H1 (cell line): ENCODE data around the gene SLC24A3. TPM values are rescaled to one million over a fixed set of nuclear protein-coding genes. Genes with fewer than 3 reads are reported as not detected.
"Not testable (repeated sequence)": the region's sequence is repeated elsewhere in the genome, so short reads cannot be mapped to it uniquely, and the experiment has no call there.

Source experiments
- CTCF ChIA-PET: fragments of 300-600 bp; sonication (Branson Sonifier 250); formaldehyde crosslinking; loops from one replicate; lab custom pipeline; 2021; ENCODE audit not compliant: partially characterized antibody; lab: Charles Lee
- POLR2A ChIA-PET: fragments of 300-600 bp; sonication (Branson Sonifier 250); formaldehyde crosslinking; loops from one replicate; lab custom pipeline; 2021; ENCODE audit warnings: inconsistent platforms; ENCODE audit not compliant: partially characterized antibody; lab: Charles Lee
- DNase-seq, 2 experiments: peaks; one replicate each; pipeline versions ENCODE4 v3.0.0 to v3.0.0-alpha.2; 2010 to 2022; ENCODE audit warnings: low spot score in 2 of 2, low read depth in 1 of 2, mixed read lengths in 1 of 2
- FAIRE-seq: peaks from 2 replicates; lab custom pipeline; 2011; peaks lifted over from hg19 to GRCh38; lab: Jason Lieb, UNC
- H2AFZ ChIP-seq: 2 replicates; pipeline ENCODE4 v1.8.1; 2012; ENCODE audit warnings: low read length, inconsistent platforms
- H2AK5ac ChIP-seq: 2 replicates; pipeline ENCODE4 v1.6.1; 2013; ENCODE audit warnings: low read depth, low read length
- H2BK120ac ChIP-seq: replicated peaks from 2 replicates; pipeline ENCODE3; 2013; ENCODE audit warnings: low read depth, low read length, inconsistent platforms
- H2BK12ac ChIP-seq: 2 replicates; pipeline ENCODE4 v1.6.1; 2013; ENCODE audit warnings: low read depth, low read length
- H2BK15ac ChIP-seq: 2 replicates; pipeline ENCODE4 v1.6.1; 2013; ENCODE audit warnings: low read length
- H2BK20ac ChIP-seq: 2 replicates; pipeline ENCODE4 v1.6.1; 2013; ENCODE audit warnings: low read length
- H2BK5ac ChIP-seq: 2 replicates; pipeline ENCODE4 v1.6.1; 2013; ENCODE audit warnings: low read depth, low read length
- H3K14ac ChIP-seq: 2 replicates; pipeline ENCODE4 v1.6.1; 2013; ENCODE audit warnings: inconsistent platforms; ENCODE audit not compliant: insufficient read length
- H3K18ac ChIP-seq: 2 replicates; pipeline ENCODE4 v1.6.1; 2013; ENCODE audit warnings: low read length; ENCODE audit errors: extremely low read depth
- H3K23ac ChIP-seq: 2 replicates; pipeline ENCODE4 v1.6.1; 2013; ENCODE audit warnings: inconsistent platforms; ENCODE audit not compliant: insufficient read length
- H3K23me2 ChIP-seq: 2 replicates; pipeline ENCODE4 v1.6.1; 2013; ENCODE audit warnings: low read depth, low read length
- H3K27ac ChIP-seq: 2 replicates; pipeline ENCODE4 v1.6.1; 2011; ENCODE audit warnings: low read depth, low read length, inconsistent platforms
- H3K27me3 ChIP-seq, 4 experiments: replicated peaks in 1 of 4; 1 replicate in 1 of 4; 2 replicates in 3 of 4; pipeline versions ENCODE4 v1.6.1 to v1.8.1; 2011 to 2013; ENCODE audit warnings: low read length in 3 of 4, mild to moderate bottlenecking in 3 of 4, inconsistent platforms in 2 of 4, mixed read lengths in 2 of 4, moderate library complexity in 1 of 4; ENCODE audit not compliant: control insufficient read depth in 3 of 4, insufficient read depth in 3 of 4; ENCODE audit errors: extremely low read depth in 1 of 4
- H3K36me3 ChIP-seq, 4 experiments: 2 replicates each; pipeline versions ENCODE4 v1.6.1 to v1.8.1; 2011 to 2013; ENCODE audit warnings: mild to moderate bottlenecking in 4 of 4, low read length in 3 of 4, moderate library complexity in 2 of 4, control low read depth in 1 of 4, inconsistent platforms in 1 of 4; ENCODE audit not compliant: insufficient read depth in 4 of 4, control insufficient read depth in 2 of 4
- H3K4ac ChIP-seq: replicated peaks from 2 replicates; pipeline ENCODE3; 2013; ENCODE audit warnings: low read length, low read depth, mixed read lengths, inconsistent platforms; ENCODE audit not compliant: insufficient read length
- H3K4me1 ChIP-seq, 4 experiments: replicated peaks in 1 of 4; 1 replicate in 1 of 4; 2 replicates in 3 of 4; pipeline versions ENCODE4 v1.6.1 to v1.8.1; 2011 to 2013; ENCODE audit warnings: low read length in 3 of 4, inconsistent platforms in 2 of 4, mixed read lengths in 1 of 4; ENCODE audit not compliant: insufficient read depth in 4 of 4, control insufficient read depth in 3 of 4
- H3K4me2 ChIP-seq, 2 experiments: 2 replicates each; pipeline versions ENCODE4 v1.6.1 to v1.8.1; 2011 to 2013; ENCODE audit warnings: low read depth in 2 of 2, low read length in 2 of 2, control low read depth in 1 of 2, inconsistent platforms in 1 of 2, mild to moderate bottlenecking in 1 of 2; ENCODE audit not compliant: insufficient read depth in 1 of 2
- H3K4me3 ChIP-seq, 4 experiments: fragments of 200-600, 300-600 bp in 1 of 4; sonication (generic), shearing (Covaris generic), sonication (Bioruptor Twin) in 1 of 4; 2 replicates each; pipeline versions ENCODE4 v1.5.1 to v1.8.1; 2011 to 2016; ENCODE audit warnings: low read length in 4 of 4, low read depth in 3 of 4, control low read depth in 2 of 4, inconsistent platforms in 2 of 4, mild to moderate bottlenecking in 2 of 4, mixed read lengths in 1 of 4, moderate library complexity in 1 of 4; ENCODE audit not compliant: insufficient read depth in 2 of 4; ENCODE audit errors: extremely low read depth in 1 of 4
- H3K56ac ChIP-seq: replicated peaks from 2 replicates; pipeline ENCODE3; 2013; ENCODE audit warnings: low read depth, mild to moderate bottlenecking, mixed read lengths, low read length, inconsistent platforms; ENCODE audit not compliant: insufficient read length
- H3K79me1 ChIP-seq: 2 replicates; pipeline ENCODE4 v1.6.1; 2013; ENCODE audit warnings: low read depth, low read length, control low read depth
- H3K79me2 ChIP-seq, 2 experiments: 2 replicates each; pipeline versions ENCODE4 v1.6.1 to v1.8.1; 2012 to 2013; ENCODE audit warnings: low read length in 2 of 2, mild to moderate bottlenecking in 2 of 2, inconsistent platforms in 1 of 2; ENCODE audit not compliant: insufficient read depth in 2 of 2, control insufficient read depth in 1 of 2
- H3K9ac ChIP-seq, 4 experiments: replicated peaks in 1 of 4; 1 replicate in 1 of 4; 2 replicates in 3 of 4; pipeline versions ENCODE4 v1.6.1 to v1.8.1; 2011 to 2013; ENCODE audit warnings: low read depth in 3 of 4, low read length in 3 of 4, control low read depth in 2 of 4, mild to moderate bottlenecking in 2 of 4, moderate library complexity in 2 of 4, inconsistent platforms in 1 of 4; ENCODE audit errors: extremely low read depth in 1 of 4
- H3K9me3 ChIP-seq, 2 experiments: 2 replicates each; pipeline versions ENCODE4 v1.6.1 to v1.8.1; 2012 to 2013; ENCODE audit warnings: mild to moderate bottlenecking in 2 of 2, moderate library complexity in 2 of 2, control low read depth in 1 of 2, inconsistent platforms in 1 of 2, low read depth in 1 of 2, low read length in 1 of 2, mixed read lengths in 1 of 2; ENCODE audit not compliant: insufficient read depth in 2 of 2
- H4K20me1 ChIP-seq, 2 experiments: replicated peaks in 1 of 2; 2 replicates each; pipeline versions ENCODE3 to v1.8.1; 2011 to 2013; ENCODE audit warnings: inconsistent platforms in 2 of 2, low read length in 2 of 2, mild to moderate bottlenecking in 1 of 2; ENCODE audit not compliant: insufficient read depth in 2 of 2, control insufficient read depth in 1 of 2
- H4K5ac ChIP-seq: 2 replicates; pipeline ENCODE4 v1.6.1; 2013; ENCODE audit warnings: low read length, low read depth, mixed read lengths, inconsistent platforms; ENCODE audit not compliant: insufficient read length
- H4K8ac ChIP-seq: 2 replicates; pipeline ENCODE4 v1.8.0; 2013; ENCODE audit warnings: mild to moderate bottlenecking, moderate library complexity, low read length, inconsistent platforms; ENCODE audit not compliant: insufficient read depth; ENCODE audit errors: extremely low read depth
- H4K91ac ChIP-seq: replicated peaks from 2 replicates; pipeline ENCODE3; 2013; ENCODE audit warnings: low read length, mixed read lengths, inconsistent platforms; ENCODE audit not compliant: insufficient read length
- WGBS, 2 experiments: shearing (Covaris generic) in 1 of 2; methylation state at CpG; one replicate each; pipeline versions ENCODE4 v1.1.6 to v1.1.7; 2013 to 2015; ENCODE audit warnings: low lambda C conversion rate in 2 of 2, mixed read lengths in 2 of 2, inconsistent platforms in 1 of 2, low coverage in 1 of 2, missing lambda C conversion rate in 1 of 2; ENCODE audit not compliant: insufficient replicate concordance in 2 of 2, insufficient coverage in 1 of 2, insufficient read length in 1 of 2; ENCODE audit errors: extremely low coverage in 1 of 2, missing lambda C conversion rate in 1 of 2; 5-methylcytosine and 5-hydroxymethylcytosine counted together
- polyA plus RNA-seq, 7 experiments: library from polyadenylated mRNA; depleted of rRNA in 3 of 7; stranded (reverse) in 5 of 7; unstranded in 2 of 7; fragments of >200 nt in 5 of 7; fragments of 200-250 nt in 2 of 7; gene quantifications; 1 replicate in 5 of 7; 2 replicates in 1 of 7; 4 replicates in 1 of 7; pipeline versions ENCODE4 v1.2.1 to v1.2.3, GENCODE V29; 2011 to 2013; ENCODE audit warnings: missing spikeins in 2 of 7, mixed read lengths in 2 of 7
- total RNA-seq: library from RNA; stranded (reverse); fragmentation: NEBNext Ultra II Directional; extraction: Animal tissue kit (Norgen Biotek cat#: 25700); gene quantifications from 2 replicates; pipeline ENCODE4 v1.2.1, GENCODE V29; 2021

SLC24A3 gene
- total and polyA plus RNA-seq, 2 of the 8 experiments (the other 6 are each of a cell fraction or from before 2014, with no cell fraction given), result 4.5 to 6.3 TPM

GRCh38 chr20:19754201-19754600 is 541.8 kb downstream of the SLC24A3 start:
- H2BK5ac ChIP-seq, H4K5ac ChIP-seq, H3K56ac ChIP-seq, H3K27ac ChIP-seq, H2BK15ac ChIP-seq, H2BK120ac ChIP-seq, H3K23ac ChIP-seq, H3K27me3 ChIP-seq, CTCF ChIA-PET, H2AFZ ChIP-seq, H3K9ac ChIP-seq, H4K91ac ChIP-seq, H3K4me2 ChIP-seq, H3K36me3 ChIP-seq, H3K4me1 ChIP-seq, DNase-seq, H3K4ac ChIP-seq, H3K9me3 ChIP-seq, H4K8ac ChIP-seq, H4K20me1 ChIP-seq, H3K79me2 ChIP-seq, H2BK20ac ChIP-seq, POLR2A ChIA-PET, H2AK5ac ChIP-seq, H3K79me1 ChIP-seq, FAIRE-seq, H2BK12ac ChIP-seq, H3K14ac ChIP-seq, H3K4me3 ChIP-seq, H3K18ac ChIP-seq: not testable (repeated sequence)
- H3K23me2 ChIP-seq, result peaks cover 13% of the 10 kb centered on the region
- 96% methylated on average over 8 of the region's 14 CpGs; no CpG with 5 or more reads in 1 of the 2 experiments for WGBS, 2 experiments
